Astrocyte of the spinal cord (primary cell): ENCODE measurements around the gene FCHSD2.
A peak's percentile ranks its signal among the peaks of the same experiment; 100 is the strongest.

Experiments used
- DNase-seq: peaks from one replicate; pipeline ENCODE4 v3.0.0; 2011; ENCODE audit warnings: low read depth, low spot score
- H3K4me3 ChIP-seq: 2 replicates; pipeline ENCODE4 v1.5.1; 2011; ENCODE audit warnings: low read depth, mild to moderate bottlenecking, low read length, moderate library complexity
- CTCF ChIP-seq: IDR thresholded peaks from 2 replicates; pipeline ENCODE4 v1.5.1; 2012; ENCODE audit warnings: low read depth, mild to moderate bottlenecking, low read length, inconsistent platforms
- in situ Hi-C: cut with HindIII; loops from 2 replicates; pipeline ENCODE4 v1.10.0; 2017; ENCODE audit warnings: low sequenced_read_pairs

The FCHSD2 gene

GRCh38 chr11:72850832-72851231, 291.3 kb downstream of the FCHSD2 start:
- DNase-seq = no peak
- H3K4me3 ChIP-seq = no peak overlapping the region
- no peak for TF ChIP-seq CTCF
- in situ Hi-C loops = no loop called here

- H3K4me3 ChIP-seq = no peak overlapping the region
- in situ Hi-C loops = no loop called here
- TF ChIP-seq CTCF = peak; percentile 80
- DNase-seq = peak; percentile 46
Measured at GRCh38 chr11:72848846-72849466, 293.2 kb downstream of the FCHSD2 start.

- H3K4me3 ChIP-seq = no peak overlapping the region
- in situ Hi-C loops = no loop called here
- DNase-seq = peak; percentile 32
- TF ChIP-seq CTCF = no peak
Measured at GRCh38 chr11:72844356-72844755, 297.8 kb downstream of the FCHSD2 start.

GRCh38 chr11:72842653-72843330, 299.3 kb downstream of the FCHSD2 start:
- H3K4me3 ChIP-seq = no peak overlapping the region
- in situ Hi-C loops = no loop called here
- no peak for DNase-seq
- TF ChIP-seq CTCF = no peak

- DNase-seq = no peak
- H3K4me3 ChIP-seq = no peak overlapping the region
- TF ChIP-seq CTCF = no peak
- in situ Hi-C loops = no loop called here
Measured at GRCh38 chr11:72842126-72842525, 300.0 kb downstream of the FCHSD2 start.

GRCh38 chr11:72841397-72841796, 300.7 kb downstream of the FCHSD2 start:
- TF ChIP-seq CTCF = no peak
- no peak overlapping the region for H3K4me3 ChIP-seq
- in situ Hi-C loops = no loop called here
- DNase-seq = no peak
